C1 segment of cervical spinal cord (tissue), 14 donors: ENCODE data around the gene NEU3.
A peak's percentile ranks its signal among the peaks of the same experiment; 100 is the strongest.
"Not testable (repeated sequence)": the region's sequence is repeated elsewhere in the genome, so short reads cannot be mapped to it uniquely, and the experiment has no call there.

Source experiments
- DNase-seq, 14 donors: peaks; one replicate each; lab custom pipeline; 2025; lab: John Stamatoyannopoulos, UW

NEU3 gene, protein sequence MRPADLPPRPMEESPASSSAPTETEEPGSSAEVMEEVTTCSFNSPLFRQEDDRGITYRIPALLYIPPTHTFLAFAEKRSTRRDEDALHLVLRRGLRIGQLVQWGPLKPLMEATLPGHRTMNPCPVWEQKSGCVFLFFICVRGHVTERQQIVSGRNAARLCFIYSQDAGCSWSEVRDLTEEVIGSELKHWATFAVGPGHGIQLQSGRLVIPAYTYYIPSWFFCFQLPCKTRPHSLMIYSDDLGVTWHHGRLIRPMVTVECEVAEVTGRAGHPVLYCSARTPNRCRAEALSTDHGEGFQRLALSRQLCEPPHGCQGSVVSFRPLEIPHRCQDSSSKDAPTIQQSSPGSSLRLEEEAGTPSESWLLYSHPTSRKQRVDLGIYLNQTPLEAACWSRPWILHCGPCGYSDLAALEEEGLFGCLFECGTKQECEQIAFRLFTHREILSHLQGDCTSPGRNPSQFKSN

DNA sequence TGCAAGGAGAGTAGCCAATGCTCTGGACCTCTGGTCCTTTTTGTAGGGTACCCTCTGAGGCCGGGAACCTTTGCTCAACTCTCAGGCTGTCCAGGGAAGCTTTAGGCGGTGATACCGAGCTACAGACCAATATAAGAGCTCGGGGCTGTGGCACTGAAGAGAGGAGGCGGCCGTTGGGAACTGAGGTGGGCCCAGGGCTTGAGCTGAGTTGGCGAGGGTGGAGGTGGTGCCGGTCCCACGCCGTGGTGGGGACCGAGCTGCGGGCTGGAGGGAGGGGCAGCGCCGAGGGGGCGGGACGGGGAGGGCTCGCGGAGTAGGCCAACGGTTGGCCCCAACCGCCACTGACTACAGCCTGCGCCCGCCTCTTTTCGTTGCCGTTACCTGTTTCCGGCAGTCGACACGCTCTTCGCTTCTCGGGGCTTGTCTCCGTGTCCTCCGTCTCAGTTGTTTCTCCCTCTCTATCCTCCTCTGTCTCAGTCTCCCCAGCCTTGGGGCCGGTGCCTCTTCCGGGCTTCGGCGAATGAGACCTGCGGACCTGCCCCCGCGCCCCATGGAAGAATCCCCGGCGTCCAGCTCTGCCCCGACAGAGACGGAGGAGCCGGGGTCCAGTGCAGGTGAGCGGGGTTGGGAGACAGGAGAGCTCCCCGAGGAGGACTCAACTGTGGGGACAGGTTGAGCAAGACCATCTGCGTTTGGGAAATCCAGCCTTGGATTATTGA, at the start of gene NEU3:
TSS of gene NEU3 (plus strand) at position 393 of the 719 bp plus-strand sequence. CDS start at position 521, 128 bp downstream.
- DNase-seq, result peak; percentile 19 to 81 (median 36)

DNA sequence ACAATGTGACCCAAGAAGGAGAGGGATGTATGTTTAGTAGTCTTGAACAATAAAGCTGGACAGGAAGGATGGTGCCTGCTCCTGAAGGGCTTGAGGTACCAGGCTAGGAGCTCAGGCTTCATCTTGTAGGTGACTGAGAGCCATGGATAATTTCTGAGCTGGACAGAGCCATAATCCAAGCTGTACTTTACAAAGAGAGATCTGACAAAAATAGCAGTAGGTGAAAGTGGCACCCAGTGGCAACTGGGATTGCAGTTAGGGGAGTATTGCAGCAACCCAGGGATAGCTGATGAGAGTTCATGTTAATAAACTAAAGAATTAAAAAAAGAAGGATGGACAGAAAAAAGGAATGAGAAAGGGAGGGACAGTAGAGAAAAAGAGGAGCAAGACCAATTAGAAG, 47.2 kb upstream of the NEU3 start:
- no peak for DNase-seq

DNA sequence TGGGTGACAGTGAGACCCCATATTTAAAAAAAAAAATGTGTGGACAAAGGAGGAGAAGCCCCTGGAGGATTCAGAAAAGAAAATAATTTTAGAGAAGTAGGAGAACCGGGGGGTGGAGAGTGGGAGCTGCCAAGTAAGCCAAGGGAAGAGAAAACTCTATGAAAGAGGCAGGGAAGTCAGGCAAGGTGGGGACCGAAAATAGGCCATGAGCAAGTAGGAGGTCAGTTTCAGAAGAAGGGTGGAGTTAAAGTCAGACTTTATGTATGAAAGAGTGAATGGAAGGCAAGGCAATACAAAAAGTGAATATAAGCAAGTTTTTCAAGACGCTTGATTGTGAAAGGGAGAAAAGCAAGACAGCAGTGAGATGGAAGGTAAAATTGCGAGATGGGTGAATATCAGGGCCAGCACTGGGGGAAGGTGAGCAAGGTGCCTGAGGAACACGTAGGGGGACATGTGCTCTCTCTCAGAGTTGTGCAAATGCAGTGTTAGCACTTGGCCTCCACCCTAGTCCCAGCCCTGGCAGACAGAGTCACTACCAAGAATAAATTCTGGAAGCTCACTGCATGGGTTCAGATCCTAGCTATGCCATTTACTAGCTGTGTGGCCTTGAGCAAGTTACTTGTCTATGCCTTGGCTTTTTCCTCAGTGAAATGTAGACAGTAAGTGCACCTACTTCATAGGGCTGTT, 46.5 kb upstream of the NEU3 start:
- no peak for DNase-seq

DNA sequence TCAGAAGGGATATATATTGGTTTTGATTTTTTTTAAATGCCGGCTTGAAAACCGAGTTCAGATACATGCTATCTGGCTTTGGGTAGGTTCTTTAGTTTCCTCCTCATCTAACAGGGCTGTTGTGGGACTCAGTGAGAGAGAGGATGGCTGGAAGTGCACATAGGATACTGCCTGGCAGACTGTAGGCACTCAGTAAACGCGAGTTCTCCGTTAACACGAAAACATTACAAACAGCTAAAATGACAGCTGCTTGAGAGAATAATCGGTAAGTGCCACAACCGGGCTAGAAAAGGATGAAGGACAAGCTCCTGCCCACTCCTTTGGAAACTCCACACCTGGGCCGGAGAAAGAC, 40.2 kb upstream of the NEU3 start:
- DNase-seq, result no peak

DNA sequence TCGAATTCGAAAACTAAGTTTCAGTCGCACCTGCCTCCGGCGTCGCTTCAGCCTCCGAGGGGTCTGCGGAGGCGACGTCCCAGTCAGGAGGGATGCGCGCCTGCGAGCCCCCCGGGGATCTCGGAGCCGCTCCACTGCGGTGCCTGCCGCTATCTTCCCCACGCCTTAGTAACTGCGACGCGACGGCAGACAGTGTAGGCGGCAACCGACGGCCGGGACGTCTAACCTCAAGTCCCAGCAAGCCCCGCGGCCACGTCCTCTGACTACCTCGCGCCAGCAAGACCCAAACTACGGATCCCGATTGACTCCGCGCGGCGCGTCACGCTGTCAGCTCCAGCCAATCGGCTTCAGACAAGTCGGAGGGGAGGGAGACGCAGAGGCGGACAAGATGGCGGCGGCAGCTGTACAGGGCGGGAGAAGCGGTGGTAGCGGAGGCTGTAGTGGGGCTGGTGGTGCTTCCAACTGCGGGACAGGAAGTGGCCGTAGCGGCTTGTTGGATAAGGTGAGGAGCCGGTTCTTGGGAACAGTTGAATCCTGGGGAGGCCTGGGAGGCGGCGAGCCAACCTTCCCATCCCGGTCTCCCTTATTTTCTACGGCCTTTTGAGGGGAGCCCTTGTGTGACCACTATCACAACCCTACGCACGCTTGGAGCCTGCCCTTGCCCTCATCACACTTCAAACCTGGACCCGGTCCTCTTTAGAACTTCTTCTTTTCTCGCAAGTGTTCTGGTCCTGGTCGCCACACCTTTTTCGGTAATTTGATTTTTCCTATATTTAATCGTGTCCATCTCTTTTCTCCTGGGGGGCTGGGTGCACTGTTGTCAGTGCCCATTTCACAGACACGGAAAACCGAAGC, 39.6 kb upstream of the NEU3 start, which contains the start of the genes SPCS2 and XRRA1:
TSS of gene SPCS2 (plus strand) at position 369 of the 855 bp plus-strand sequence. CDS start at position 389, 20 bp downstream.
TSS of gene XRRA1 (minus strand) at position 194 of the 855 bp plus-strand sequence. CDS start 8,213 bp downstream, outside the sequence.
- peak; percentile 79 to 98 (median 96) for DNase-seq

DNA sequence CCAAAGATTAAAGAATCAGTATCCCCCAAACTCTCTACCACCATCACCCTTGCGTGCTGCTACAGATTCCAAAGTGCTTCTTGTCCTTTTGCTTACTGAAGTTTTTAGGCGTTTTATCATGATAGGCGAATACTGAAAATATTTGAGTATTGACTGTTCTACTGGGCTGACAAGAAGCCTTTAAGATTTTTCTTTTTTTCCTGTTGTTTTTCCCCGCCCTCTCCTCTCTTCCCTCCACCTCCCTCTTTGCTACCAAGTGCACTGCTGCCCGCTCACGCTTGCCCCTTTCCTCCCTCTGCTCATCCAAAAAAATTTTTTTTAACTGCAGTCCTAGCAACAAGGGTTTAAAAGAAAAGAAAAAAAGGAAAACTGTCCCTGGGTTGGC, 39.0 kb upstream of the NEU3 start:
- DNase-seq, result peak in 1 of 14 donors; percentile 42

DNA sequence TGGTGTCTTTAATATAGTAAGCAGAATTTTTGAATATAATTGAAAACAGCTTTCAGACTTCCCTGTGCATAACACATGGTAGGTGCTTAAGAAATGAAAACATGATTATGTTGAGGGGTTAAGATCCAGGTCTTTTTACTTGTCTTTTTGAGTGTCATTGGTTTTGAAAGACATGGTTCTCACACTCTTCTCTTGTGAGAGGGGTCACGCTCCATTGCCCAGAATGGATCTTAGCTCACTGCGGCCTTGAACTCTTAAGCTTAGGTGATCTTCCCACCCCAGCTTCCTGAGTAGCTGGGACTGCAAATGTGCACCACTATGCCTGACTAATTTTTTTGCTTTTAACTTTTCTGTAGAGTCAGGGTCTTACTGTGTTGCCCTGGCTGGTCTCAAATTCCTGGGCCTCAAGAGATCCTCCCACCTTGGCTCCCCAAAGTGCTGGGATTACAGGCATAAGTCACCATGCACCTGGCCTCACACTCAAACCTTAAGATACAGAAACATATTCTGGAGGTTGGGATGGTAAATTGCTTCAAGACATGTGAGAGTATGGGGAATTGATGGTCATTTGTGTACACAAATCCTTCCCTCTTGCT, 38.3 kb upstream of the NEU3 start:
- DNase-seq, result no peak

DNA sequence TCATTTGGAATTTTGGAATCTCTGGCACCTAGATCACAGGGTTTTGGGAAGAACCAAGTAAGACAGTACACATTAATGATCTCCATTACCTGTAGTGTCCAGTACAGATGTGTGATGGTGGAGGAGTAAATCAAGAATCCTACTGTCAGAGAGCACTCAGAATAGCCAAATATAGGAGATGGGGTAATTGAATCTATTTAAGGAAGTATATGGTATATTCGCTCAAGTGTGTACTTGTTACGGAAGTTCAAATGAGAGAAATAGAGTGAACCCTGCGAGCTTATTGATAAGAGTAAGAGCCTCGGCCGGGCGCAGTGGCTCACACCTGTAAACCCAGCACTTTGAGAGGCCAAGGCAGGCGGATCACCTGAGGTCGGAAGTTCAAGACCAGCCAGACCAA, 37.5 kb upstream of the NEU3 start:
- no peak for DNase-seq

DNA sequence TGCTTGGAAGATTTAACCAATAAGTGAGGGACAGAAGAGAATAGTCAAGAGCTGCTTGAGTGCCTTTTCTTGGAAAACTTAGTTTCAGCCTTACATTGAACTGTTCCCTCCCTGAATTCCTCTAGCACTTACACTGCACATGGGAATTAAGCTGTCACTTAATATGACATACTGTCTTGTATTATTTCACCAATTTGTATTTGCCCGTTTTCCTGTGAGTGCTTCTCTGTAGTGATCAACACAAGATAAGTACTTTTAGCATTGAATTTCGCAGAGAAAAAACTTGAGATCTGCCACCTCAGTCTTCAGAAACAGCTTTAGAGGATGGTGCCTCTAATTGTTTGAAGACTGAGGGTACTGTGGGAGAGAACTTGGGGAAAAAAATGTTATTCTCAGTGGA, 36.0 kb upstream of the NEU3 start:
- DNase-seq, result no peak

DNA sequence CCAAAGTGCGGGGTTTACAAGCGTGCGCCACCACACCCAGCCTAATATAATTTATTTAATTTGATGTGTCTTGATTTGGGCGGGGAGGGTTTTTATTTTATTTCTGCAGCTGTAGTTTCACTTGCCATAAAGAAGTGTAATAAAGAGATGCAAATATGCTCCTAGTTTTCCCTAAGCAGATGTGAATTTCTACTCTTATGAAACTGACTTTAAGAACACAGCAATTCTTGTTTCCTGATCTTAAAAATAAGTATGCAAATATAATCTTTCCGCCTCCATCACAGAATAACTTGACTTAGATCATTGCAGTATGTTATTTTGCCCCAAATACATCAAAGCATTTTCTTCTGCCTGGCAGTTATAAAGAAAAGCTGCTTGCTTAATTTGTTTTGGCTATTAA, 35.3 kb upstream of the NEU3 start:
- DNase-seq, result no peak

DNA sequence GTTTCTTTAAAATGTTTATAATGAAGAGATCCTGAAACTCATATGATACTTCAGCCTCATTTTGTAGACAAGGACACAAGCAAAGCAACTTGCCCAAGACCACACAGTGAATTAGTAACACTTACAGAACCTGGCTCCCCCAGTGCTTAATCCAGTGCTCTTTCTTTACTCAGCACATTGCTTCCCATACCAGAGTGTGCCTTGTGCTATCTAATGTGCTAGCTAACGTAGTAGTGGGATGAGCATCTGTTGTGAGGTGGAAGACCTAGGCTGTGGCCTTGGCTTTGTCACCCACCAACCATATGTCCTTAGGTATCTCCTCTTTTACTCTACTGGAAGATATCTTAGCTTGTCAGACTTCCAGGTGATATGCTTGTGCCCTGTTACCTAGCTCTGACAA, 34.5 kb upstream of the NEU3 start:
- DNase-seq, result no peak

DNA sequence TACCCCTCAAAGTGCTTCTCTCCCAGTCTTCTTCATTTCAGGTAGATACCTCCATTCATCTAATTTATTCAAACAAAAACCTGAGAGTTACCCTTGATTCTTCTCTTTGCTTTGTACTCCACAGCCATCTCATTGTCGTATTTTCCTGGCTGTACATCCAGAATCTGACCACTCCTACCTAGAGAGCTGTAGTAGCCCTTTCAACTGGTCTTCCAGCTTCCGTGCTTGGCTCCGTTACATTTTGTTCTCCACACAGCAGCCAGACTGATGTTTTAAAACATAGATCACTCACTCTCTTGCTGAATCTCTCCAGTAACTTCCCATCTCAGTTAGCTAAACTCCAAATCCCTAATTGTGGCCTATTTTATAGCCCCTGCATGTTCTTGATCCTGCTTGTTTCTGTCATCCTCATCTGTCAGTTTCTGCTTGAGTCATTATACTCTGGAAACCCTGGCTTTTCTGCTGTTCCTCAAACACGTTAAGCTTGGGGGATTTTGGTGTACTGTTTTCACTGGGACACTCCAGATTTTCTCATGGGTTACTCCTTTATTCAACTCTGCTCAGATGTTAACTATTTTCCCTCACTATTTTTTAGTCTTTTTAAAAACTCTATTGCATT, 32.2 kb upstream of the NEU3 start:
- DNase-seq, result no peak

DNA sequence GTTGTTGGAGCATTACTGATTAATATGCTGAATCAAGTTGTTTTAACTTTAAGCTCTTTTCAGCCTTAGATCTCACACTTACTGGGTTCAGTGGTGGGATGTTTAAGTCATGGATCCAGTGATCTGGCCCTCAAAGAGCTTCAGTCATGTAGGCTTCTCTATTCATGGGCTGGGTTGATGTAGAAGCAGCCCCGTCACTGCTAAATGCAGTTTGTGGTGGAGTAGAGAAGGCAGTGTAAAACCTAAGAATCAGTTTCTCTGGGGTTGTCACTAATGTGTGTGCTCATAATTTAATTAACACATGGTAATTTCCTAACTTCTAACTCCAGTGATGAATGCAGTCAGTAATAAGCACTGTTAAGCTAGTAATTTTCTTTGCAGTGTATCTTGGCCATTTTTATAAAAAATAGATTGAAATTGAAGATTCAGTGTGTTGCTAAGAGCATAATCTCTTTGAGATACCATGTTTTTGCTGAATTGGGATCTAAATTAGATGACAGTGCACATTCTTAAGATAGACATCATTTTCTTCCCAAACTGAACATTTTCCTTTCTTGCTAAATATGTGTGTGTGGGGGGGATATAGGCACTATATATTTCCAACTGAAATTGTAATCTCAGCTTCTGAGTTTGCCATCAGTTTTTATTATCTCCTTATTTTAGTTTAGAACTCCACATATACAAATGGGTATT, 30.6 kb upstream of the NEU3 start:
- no peak for DNase-seq

DNA sequence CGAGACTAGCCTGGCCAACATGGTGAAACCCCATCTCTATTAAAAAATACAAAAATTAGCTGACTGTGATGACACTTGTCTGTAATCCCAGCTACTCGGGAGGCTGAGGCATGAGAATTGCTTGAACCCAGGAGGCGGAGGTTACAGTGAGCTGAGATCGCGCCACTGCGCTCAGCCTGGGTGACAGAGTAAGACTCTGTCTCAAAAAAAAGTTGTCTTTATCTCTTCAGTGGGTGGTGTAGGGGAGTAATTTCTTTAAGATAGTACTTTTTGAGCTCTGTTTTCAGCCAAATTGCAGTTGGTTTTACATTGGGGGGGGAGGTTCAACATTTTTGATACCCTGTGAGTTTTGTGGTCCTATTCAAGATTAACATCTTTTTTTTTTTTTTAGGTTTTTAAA, 28.6 kb upstream of the NEU3 start:
- DNase-seq, result not testable (repeated sequence)

DNA sequence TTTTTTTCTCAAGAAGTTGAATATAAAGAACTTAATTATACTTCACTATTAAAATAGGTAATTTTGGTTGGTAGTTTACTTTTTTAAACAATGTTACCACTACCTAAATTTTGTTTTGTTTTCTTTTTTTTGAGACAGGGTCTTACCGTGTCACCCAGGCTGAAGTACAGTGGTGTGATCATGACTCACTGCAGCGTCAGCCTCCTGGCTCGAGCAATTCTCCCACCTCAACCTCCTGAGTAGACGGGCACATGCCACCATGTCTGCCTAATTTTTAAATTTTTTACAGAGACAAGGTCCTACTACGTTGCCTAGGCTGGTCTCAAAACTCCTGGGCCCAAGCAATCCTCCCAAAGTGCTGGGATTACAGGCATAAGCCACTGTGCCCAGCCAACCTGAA, 22.1 kb upstream of the NEU3 start:
- no peak for DNase-seq

DNA sequence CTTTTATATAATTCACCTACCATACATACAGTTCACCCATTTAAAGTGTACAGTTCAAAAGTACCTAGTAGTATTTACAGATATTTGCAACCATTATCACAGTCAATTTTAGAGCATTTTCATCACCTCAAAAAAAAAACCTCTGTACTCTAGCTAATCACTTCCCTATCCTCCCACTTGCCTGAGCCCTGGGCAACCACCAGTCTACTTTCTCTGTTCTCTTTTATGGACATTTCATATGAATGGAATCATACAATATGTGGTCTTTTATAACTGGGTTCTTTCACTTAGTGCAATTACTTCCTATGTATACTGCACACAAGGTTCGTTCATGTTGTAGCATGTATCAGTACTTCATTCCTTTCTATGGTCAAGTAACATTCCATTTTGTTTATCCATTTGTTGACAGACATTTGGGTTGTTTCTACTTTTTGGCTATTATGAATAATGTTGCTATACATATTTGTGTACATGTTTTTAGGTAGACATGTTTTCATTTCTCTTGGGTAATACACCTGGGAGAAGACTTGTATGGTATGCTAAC, 17.8 kb upstream of the NEU3 start:
- no peak for DNase-seq

DNA sequence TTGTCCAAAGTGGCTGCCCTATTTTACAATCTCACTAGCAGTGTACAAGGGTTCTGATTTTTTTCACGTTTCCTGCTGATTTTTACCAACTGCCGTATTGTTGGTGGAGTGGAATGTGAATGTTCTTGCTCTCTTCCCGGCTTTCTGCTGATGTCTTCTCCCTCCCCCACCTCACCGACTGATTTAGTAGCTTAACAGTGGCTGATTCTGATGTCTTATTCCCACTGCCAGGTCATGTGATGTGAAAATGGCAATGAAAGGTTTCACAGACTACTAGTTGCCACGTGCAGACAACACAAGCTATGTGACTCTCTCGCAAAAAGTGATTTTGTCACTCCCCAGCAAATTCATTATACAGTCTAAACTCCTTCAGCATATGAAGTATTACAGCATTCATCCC, 17.3 kb upstream of the NEU3 start:
- peak in 1 of 14 donors; percentile 2 for DNase-seq

DNA sequence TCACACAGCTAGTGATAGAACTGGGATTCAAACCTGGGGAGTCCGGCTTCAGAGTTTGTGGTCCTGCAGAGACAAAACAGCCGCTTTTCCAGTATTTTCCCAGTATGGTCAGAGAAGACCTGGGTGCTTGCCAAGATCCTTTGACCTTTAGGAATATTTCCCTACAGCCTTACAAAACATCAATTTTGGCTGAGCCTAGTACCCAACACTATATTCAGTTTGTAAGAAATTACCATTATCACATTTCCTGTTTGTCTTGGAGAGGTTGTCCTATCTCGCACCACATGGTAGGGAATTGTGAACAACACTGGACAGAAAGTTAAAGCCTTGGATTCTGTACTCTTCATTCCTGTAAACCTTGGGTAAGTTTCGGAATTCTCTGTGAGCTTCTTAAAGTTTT, 10.7 kb upstream of the NEU3 start:
- DNase-seq, result no peak

DNA sequence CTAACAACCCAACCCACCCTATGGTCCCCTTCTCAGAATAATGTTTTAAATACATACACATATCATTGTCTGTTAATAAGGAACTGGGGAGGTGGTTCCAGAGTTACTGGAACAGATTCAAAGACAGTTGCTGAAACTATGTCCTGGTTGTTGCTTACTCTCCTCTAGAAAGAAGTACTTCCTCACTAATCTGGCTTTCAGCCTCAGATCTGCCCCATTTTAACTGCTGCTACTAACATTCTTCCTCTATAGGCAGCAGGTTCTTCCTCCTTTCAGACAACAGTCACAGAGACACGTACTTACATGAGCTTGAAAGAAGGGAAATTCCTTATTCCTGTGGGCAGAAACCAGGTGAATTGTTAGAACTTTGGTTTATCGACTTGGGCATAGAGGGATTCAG, 8.1 kb upstream of the NEU3 start:
- DNase-seq, result no peak

DNA sequence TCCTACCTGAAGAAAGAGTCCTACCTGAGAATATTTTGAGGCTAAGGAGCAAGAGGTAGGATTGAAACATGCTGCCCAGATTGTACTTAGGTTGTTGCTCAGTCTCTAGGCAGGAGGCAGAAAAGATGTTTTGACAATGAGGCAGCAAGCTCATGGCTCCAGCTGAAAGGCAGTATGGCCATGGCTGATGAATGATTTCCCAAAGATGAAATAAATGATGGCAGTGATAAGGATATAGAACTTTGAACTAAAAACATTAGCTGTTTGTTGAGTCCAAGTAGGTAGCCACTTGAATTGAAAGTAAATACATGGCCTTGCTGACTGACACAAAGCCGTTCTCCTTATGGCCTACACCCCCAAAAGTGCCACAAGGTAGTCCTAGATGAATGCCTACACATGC, 6.8 kb upstream of the NEU3 start:
- DNase-seq, result no peak
